Measurements from ENCODE around the gene ANKFN1.

ANKFN1 gene

GRCh38 chr17:56548661-56549060, 395.4 kb downstream of the ANKFN1 start:
- TF ChIP-seq CTCF (conservative IDR thresholded peaks at IDR 0.05; ENCODE audit: low read length) (no peak), EZH2phosphoT487 (IDR thresholded peaks at IDR 0.05; ENCODE audit: borderline replicate concordance) (no peak)
- no peak overlapping the region for H2AFZ ChIP-seq (ENCODE audit: low read length)
- no peaks in the 10 kb centered on the region for H3F3A ChIP-seq (ENCODE audit: low read depth)
- no peaks in the 10 kb centered on the region for H3K36me3 ChIP-seq (ENCODE audit: insufficient read depth, low read length)
- no peak overlapping the region for H3K4me2 ChIP-seq (ENCODE audit: low read depth, low read length, poor library complexity, severe bottlenecking)
- H4K20me1 ChIP-seq (ENCODE audit: insufficient read depth, low read length, poor library complexity, severe bottlenecking) = no peaks in the 10 kb centered on the region
- no peak overlapping the region for H3K9ac ChIP-seq (ENCODE audit: low read depth, low read length, poor library complexity, severe bottlenecking)
- H3K4me3 ChIP-seq (ENCODE audit: low read length, poor library complexity, severe bottlenecking) = no peak overlapping the region
- no peaks in the 10 kb centered on the region; the same call in 1 of the 2 replicates for H3K9me3 ChIP-seq (ENCODE audit: insufficient read depth, low read depth, low read length)
- no peaks in the 10 kb centered on the region for H3K4me1 ChIP-seq (ENCODE audit: insufficient read depth, low read length, poor library complexity, severe bottlenecking)
- H3K79me2 ChIP-seq (ENCODE audit: insufficient read depth, low read length) = no peaks in the 10 kb centered on the region
- H3K27me3 ChIP-seq (ENCODE audit: insufficient read depth, low read length, poor library complexity, severe bottlenecking) = peaks cover 5% of the 10 kb centered on the region
- no peaks in the 10 kb centered on the region for H3K9me2 ChIP-seq (replicated peaks; ENCODE audit: low read depth, low read length)

GRCh38 chr17:56549501-56549900, 396.2 kb downstream of the ANKFN1 start:
- Histone ChIP-seq H2AFZ (ENCODE audit: low read length) (no peak overlapping the region), H4K20me1 (ENCODE audit: insufficient read depth, low read length, poor library complexity, severe bottlenecking) (no peaks in the 10 kb centered on the region), H3K4me1 (ENCODE audit: insufficient read depth, low read length, poor library complexity, severe bottlenecking) (no peaks in the 10 kb centered on the region), H3K9me3 (ENCODE audit: insufficient read depth, low read depth, low read length) (no peaks in the 10 kb centered on the region; the same call in 1 of the 2 replicates), H3K36me3 (ENCODE audit: insufficient read depth, low read length) (no peaks in the 10 kb centered on the region), H3K9ac (ENCODE audit: low read depth, low read length, poor library complexity, severe bottlenecking) (no peak overlapping the region), H3K27me3 (ENCODE audit: insufficient read depth, low read length, poor library complexity, severe bottlenecking) (peaks cover 5% of the 10 kb centered on the region), H3K79me2 (ENCODE audit: insufficient read depth, low read length) (no peaks in the 10 kb centered on the region), H3K4me2 (ENCODE audit: low read depth, low read length, poor library complexity, severe bottlenecking) (no peak overlapping the region), H3F3A (ENCODE audit: low read depth) (no peaks in the 10 kb centered on the region), H3K9me2 (replicated peaks; ENCODE audit: low read depth, low read length) (no peaks in the 10 kb centered on the region), H3K4me3 (ENCODE audit: low read length, poor library complexity, severe bottlenecking) (no peak overlapping the region)
- no peak for TF ChIP-seq EZH2phosphoT487 (IDR thresholded peaks at IDR 0.05; ENCODE audit: borderline replicate concordance)
- TF ChIP-seq CTCF (conservative IDR thresholded peaks at IDR 0.05; ENCODE audit: low read length) = no peak

DNA sequence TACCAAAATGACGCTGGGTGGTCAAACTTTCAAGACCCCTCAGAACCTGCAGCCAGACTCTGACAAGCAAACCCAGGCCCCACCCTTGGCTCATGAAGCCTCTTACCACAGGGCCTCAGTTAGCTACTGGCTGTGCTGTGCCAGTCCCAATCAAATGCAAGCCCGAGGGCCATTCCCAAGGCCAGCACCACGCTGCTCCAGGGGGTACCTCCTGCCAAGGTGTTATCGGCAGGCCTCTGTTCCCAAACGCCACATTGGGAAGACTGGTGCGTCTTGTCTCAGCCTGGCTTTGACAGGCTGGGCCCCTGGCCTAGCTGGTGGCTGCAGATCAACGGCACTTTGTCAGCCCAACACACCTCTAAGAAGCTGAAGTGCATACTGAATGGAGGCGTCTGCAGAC, 404.4 kb downstream of the ANKFN1 start:
- Histone ChIP-seq H3K4me3 (ENCODE audit: low read length, poor library complexity, severe bottlenecking) (no peak overlapping the region), H3K4me2 (ENCODE audit: low read depth, low read length, poor library complexity, severe bottlenecking) (no peak overlapping the region), H3K4me1 (ENCODE audit: insufficient read depth, low read length, poor library complexity, severe bottlenecking) (no peaks in the 10 kb centered on the region), H3F3A (ENCODE audit: low read depth) (no peaks in the 10 kb centered on the region), H3K27me3 (ENCODE audit: insufficient read depth, low read length, poor library complexity, severe bottlenecking) (no peaks in the 10 kb centered on the region), H3K79me2 (ENCODE audit: insufficient read depth, low read length) (no peaks in the 10 kb centered on the region), H3K9ac (ENCODE audit: low read depth, low read length, poor library complexity, severe bottlenecking) (no peak overlapping the region), H2AFZ (ENCODE audit: low read length) (no peak overlapping the region), H3K36me3 (ENCODE audit: insufficient read depth, low read length) (no peaks in the 10 kb centered on the region), H3K9me3 (ENCODE audit: insufficient read depth, low read depth, low read length) (no peaks in the 10 kb centered on the region), H4K20me1 (ENCODE audit: insufficient read depth, low read length, poor library complexity, severe bottlenecking) (no peaks in the 10 kb centered on the region), H3K9me2 (replicated peaks; ENCODE audit: low read depth, low read length) (no peaks in the 10 kb centered on the region)
- TF ChIP-seq CTCF (conservative IDR thresholded peaks at IDR 0.05; ENCODE audit: low read length) (no peak), EZH2phosphoT487 (IDR thresholded peaks at IDR 0.05; ENCODE audit: borderline replicate concordance) (no peak)

Measured in Loucy (cell line).